Astrocyte of the cerebellum (primary cell): Measurements from ENCODE around the gene LMAN1L.
A peak's percentile ranks its signal among the peaks of the same experiment; 100 is the strongest.

Experiments used
- DNase-seq: peaks from one replicate; pipeline ENCODE4 v3.0.0-alpha.2; 2011; ENCODE audit warnings: low read depth
- H3K4me3 ChIP-seq: 2 replicates; pipeline ENCODE4 v1.5.1; 2011; ENCODE audit warnings: mild to moderate bottlenecking, low read depth, low read length, moderate library complexity
- in situ Hi-C: cut with HindIII; loops from 2 replicates; pipeline ENCODE4 v1.10.0; 2017; ENCODE audit warnings: low sequenced_read_pairs
- TF ChIP-seq, protein P1 (sequence below): IDR thresholded peaks from 2 replicates; pipeline ENCODE4 v1.5.1; 2012; ENCODE audit warnings: low read length, low read depth, moderate library complexity, mild to moderate bottlenecking; ENCODE audit errors: missing control alignments

LMAN1L gene

DNA sequence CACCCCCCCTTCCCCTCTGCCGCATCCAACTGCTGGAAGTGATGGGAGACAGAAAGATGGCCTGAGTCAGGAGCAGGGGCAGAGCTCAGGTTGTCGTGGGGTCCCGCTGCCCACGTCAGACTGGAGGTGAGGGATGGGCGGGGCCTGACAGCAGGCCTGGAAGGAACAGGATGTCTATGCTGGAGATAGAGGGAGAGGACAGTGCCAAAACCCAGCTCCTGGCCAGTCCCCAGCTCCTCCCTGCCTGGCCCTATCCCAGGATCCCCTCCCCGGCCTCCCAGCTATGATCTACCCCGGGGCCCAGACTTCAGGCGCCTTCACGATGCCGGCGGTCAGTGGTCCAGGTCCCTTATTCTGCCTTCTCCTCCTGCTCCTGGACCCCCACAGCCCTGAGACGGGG, at the start of gene LMAN1L:
LMAN1L (plus strand) TSS at position 303 of the 400 bp plus-strand sequence; CDS start at position 323, 20 bp downstream.
- TF ChIP-seq, protein P1, sequence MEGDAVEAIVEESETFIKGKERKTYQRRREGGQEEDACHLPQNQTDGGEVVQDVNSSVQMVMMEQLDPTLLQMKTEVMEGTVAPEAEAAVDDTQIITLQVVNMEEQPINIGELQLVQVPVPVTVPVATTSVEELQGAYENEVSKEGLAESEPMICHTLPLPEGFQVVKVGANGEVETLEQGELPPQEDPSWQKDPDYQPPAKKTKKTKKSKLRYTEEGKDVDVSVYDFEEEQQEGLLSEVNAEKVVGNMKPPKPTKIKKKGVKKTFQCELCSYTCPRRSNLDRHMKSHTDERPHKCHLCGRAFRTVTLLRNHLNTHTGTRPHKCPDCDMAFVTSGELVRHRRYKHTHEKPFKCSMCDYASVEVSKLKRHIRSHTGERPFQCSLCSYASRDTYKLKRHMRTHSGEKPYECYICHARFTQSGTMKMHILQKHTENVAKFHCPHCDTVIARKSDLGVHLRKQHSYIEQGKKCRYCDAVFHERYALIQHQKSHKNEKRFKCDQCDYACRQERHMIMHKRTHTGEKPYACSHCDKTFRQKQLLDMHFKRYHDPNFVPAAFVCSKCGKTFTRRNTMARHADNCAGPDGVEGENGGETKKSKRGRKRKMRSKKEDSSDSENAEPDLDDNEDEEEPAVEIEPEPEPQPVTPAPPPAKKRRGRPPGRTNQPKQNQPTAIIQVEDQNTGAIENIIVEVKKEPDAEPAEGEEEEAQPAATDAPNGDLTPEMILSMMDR = no peak
- H3K4me3 ChIP-seq = no peak within 1 kb of the TSS
- no peak for DNase-seq
- in situ Hi-C loops = no loop called here

DNA sequence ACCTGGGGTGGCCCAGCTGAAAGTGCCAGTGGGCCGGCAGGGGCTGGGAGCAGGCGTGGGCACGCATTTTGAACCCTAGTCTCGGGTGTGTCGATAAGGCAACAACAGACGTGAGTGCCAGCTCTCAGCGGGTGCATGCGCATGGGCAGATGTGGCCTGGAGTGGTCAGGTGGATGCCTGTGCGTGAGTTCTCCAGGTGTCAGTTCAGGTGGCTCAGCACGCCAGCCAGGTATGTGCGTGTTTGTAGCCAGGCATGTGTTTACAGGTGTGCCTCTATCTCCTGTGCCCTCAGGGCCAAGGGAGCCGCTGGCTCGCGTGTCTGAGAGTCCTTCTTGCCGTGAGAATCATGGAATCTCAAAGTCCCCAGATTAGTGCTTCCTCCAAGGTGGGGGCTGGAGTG, 49.2 kb upstream of the LMAN1L start:
- no peak for DNase-seq
- H3K4me3 ChIP-seq = no peak overlapping the region
- TF ChIP-seq, protein P1 = no peak
- in situ Hi-C loops = no loop called here

DNA sequence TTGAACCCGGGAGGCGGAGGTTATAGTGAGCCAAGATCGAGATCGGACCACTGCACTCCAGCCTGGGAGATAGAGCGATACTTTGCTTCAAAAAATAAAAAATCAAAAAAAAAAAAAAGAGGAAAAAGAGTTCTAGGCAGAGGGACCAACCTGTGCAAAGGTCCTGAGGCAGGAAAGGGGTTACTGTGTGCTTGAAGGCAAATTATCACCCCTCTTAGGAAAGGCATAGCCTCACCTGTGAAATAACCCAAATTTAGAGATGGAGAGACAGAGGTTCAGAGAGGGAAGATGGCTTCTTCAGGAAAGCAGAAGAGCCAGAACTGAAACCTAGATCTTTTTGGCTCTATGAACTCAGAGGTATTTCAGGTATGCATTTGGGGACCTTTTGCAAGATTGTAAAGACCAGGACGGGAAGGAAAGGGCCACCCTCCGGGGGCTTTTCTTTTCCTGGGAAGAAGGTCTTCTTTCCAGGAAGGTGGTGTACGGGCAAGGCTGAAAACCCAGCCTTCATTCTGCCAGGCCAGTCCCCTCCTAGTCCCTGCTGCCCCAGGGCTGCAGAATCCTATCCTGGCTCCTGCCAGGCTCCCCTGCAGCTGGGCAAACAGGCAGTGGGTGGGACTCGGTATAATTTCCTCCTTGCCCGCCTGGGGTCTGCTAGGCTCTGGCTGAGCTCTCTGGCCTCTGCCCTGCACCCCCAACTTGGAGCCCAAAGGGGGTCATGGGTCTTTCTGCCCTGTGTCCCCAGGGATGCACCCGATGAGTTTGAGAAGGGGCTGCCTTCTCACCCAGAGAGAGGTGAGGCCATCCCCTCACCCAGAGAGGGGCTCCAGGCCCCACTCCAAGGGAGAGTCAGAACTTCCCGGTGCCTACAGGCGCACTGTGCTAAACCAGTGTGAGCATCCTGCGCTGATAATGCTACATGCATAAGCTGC, 45.2 kb upstream of the LMAN1L start:
- in situ Hi-C loops = loop anchor here (5.0 kb wide), 2 partner anchors 135 to 185 kb away; no protein-coding TSS in a partner anchor
- TF ChIP-seq, protein P1 = no peak
- no peak overlapping the region for H3K4me3 ChIP-seq
- no peak for DNase-seq

DNA sequence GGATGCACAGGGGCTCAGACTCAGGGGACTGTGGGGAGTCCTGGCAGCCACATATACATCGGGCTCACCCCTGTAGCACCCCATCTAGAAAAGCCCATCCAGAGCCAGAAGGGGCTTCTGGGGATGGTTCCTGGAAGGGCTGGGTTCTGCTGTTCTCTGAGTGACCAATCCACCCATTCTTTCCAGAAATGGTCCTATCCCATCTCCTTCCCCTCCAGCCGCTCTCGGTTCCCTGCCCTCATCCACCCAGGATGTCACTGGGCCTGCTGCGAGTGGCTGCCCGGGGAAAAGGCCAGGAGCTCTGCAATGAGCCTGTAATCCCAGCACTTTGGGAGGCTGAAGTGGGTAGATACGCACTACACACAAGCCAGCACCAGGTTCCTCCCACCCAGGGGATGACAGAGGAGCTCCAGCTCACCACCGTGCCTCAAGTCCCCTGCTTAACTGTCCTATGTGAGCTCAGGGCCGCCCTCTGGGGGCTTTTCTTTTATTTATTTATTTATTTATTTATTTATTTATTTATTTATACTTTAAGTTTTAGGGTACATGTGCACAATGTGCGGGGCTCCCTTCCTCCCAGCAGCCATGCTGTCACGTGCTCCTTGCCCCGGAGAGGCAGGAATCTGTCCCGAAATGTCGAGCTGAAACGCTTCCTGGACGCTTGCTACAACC, 44.4 kb upstream of the LMAN1L start:
- H3K4me3 ChIP-seq = no peak overlapping the region
- TF ChIP-seq, protein P1 = no peak
- no peak for DNase-seq
- in situ Hi-C loops = loop anchor here (5.0 kb wide), 2 partner anchors 136 to 184 kb away; no protein-coding TSS in a partner anchor

DNA sequence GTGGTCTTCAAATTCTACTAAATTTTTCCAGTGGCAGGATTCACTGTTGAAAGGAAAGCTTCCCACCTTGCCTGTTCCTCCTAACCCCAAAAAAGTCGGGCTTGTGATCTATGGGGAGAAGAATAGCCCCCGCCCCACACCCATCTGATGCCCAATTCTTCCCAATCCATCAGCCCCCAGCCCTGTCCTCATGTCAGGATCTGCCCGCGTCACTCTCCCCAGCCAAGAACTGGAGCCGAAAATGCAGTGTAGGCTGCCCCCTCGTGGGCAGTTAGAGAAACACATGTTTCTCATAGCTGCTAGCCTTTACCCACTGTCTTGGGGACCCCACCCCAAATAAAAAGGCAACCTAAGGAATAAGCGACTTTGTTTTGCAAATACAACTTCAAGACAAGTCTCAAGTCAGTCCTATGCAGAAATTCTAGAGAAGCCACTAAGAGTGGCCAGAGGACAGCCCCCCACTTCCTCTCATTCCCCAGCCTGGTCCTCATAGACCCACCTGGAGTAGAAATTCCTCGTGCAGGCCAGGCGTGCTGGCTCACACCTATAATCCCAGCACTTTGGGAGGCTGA, 43.8 kb upstream of the LMAN1L start:
- H3K4me3 ChIP-seq = no peak overlapping the region
- no peak for DNase-seq
- TF ChIP-seq, protein P1 = peak; percentile 75
- in situ Hi-C loops = loop anchor here (5.0 kb wide), 2 partner anchors 137 to 183 kb away; no protein-coding TSS in a partner anchor

DNA sequence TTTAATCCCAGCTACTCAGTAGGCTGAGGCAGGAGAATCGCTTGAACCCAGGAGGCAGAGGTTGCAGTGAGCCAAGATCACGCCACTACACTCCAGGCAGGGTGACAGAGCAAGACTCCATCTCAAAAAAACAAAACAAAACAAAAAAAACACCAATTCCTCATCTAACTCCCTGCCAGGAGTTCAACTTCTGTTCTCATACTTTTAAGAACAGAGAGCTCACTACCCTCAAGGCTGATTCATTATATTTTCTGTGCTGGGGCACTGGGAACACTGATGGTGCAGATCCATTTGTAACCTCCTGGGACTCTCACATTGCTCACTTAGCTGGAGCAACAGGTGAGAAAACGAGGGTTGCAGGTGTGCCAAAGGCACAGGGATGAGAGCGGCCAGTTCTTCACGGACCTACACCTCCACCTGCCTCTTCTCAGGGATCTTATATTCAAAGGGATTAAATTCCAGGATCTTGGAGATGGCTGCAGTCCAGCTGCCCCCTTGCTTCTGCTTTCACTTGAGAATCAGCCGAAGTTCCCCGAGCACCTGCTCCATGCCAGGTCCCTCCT, 43.1 kb upstream of the LMAN1L start:
- in situ Hi-C loops = loop anchor here (5.0 to 10.0 kb wide), 6 partner anchors 32 to 395 kb away; no protein-coding TSS in a partner anchor
- TF ChIP-seq, protein P1 = no peak
- H3K4me3 ChIP-seq = no peak overlapping the region
- DNase-seq = no peak
